Activated T-helper 1 cell treated with anti-CD3 and anti-CD28 coated beads, Interleukin-12 subunit alpha, Interleukin-12 subunit beta, Interleukin-2, Interleukin-4 antibody, amounts not matched to agents 30 ng/mL and 10 ng/mL and 1 ng/mL, durations not matched to agents 14 hours and 24 hours and 36 hours (primary cell): ENCODE measurements around the gene RSPH6A. TPM values are rescaled to one million over a fixed set of nuclear protein-coding genes. Genes with fewer than 3 reads are reported as not detected.
"Not testable (repeated sequence)": the region's sequence is repeated elsewhere in the genome, so short reads cannot be mapped to it uniquely, and the experiment has no call there.

Experiments
- DNase-seq: peaks from one replicate; pipeline ENCODE4 v3.0.0; 2021; ENCODE audit warnings: low spot score
- H3K27ac Mint-ChIP-seq: one replicate; pipeline ENCODE4 v1.8.0; 2021; ENCODE audit warnings: mild to moderate bottlenecking, mixed read lengths
- H3K27me3 Mint-ChIP-seq: one replicate; pipeline ENCODE4 v1.8.0; 2022; ENCODE audit warnings: mild to moderate bottlenecking, moderate library complexity, mixed read lengths; ENCODE audit not compliant: insufficient read depth
- H3K36me3 Mint-ChIP-seq: one replicate; pipeline ENCODE4 v1.8.0; 2021; ENCODE audit warnings: low read depth, mixed read lengths
- H3K4me1 Mint-ChIP-seq: one replicate; pipeline ENCODE4 v1.8.0; 2021; ENCODE audit warnings: low read depth, mixed read lengths
- H3K4me3 Mint-ChIP-seq: one replicate; pipeline ENCODE4 v1.8.0; 2021; ENCODE audit warnings: mild to moderate bottlenecking, moderate library complexity, mixed read lengths
- H3K9me3 Mint-ChIP-seq: one replicate; pipeline ENCODE4 v1.8.0; 2021; ENCODE audit warnings: mixed read lengths
- intact Hi-C: fragments of 100-400 bp; cut with micrococcal nuclease; formaldehyde crosslinking; loops from one replicate; pipeline ENCODE4 v1.15.1; 2024
- total RNA-seq: library from RNA; stranded (reverse); gene quantifications from 2 replicates; pipeline ENCODE4 v1.2.3, GENCODE V29; 2022

Gene RSPH6A
- total RNA-seq, 1 donor from 2014 or later: 0.29 TPM

GRCh38 chr19:45804959-45805230, 10.2 kb downstream of the RSPH6A start:
- DNase-seq: no peak
- no peak overlapping the region for H3K27ac Mint-ChIP-seq
- H3K4me1 Mint-ChIP-seq: peaks cover 7% of the 10 kb centered on the region
- peaks cover 14% of the 10 kb centered on the region for H3K27me3 Mint-ChIP-seq
- no peaks in the 10 kb centered on the region for H3K36me3 Mint-ChIP-seq
- intact Hi-C loops: no loop called here
- no peaks in the 10 kb centered on the region for H3K9me3 Mint-ChIP-seq
- H3K4me3 Mint-ChIP-seq: no peak overlapping the region

GRCh38 chr19:45804140-45804958, 10.8 kb downstream of the RSPH6A start:
- intact Hi-C loops: no loop called here
- DNase-seq: no peak
- no peak overlapping the region for H3K4me3 Mint-ChIP-seq
- H3K27ac Mint-ChIP-seq: no peak overlapping the region
- no peaks in the 10 kb centered on the region for H3K36me3 Mint-ChIP-seq
- H3K9me3 Mint-ChIP-seq: no peaks in the 10 kb centered on the region
- H3K27me3 Mint-ChIP-seq: peaks cover 14% of the 10 kb centered on the region
- H3K4me1 Mint-ChIP-seq: peaks cover 2% of the 10 kb centered on the region

GRCh38 chr19:45801603-45802175, 13.4 kb downstream of the RSPH6A start:
- Mint-ChIP-seq H3K36me3 (no peaks in the 10 kb centered on the region), H3K9me3 (no peaks in the 10 kb centered on the region), H3K4me1 (peaks cover 6% of the 10 kb centered on the region), H3K4me3 (no peak overlapping the region), H3K27ac (no peak overlapping the region), H3K27me3 (peaks cover 38% of the 10 kb centered on the region)
- DNase-seq: no peak
- intact Hi-C loops: no loop called here

GRCh38 chr19:45800070-45800553, 15.0 kb downstream of the RSPH6A start:
- intact Hi-C loops: no loop called here
- Mint-ChIP-seq H3K27ac (peak overlapping the region; percentile 7), H3K4me1 (peaks cover 6% of the 10 kb centered on the region), H3K4me3 (no peak overlapping the region), H3K36me3 (no peaks in the 10 kb centered on the region), H3K9me3 (no peaks in the 10 kb centered on the region), H3K27me3 (peaks cover 43% of the 10 kb centered on the region)
- DNase-seq: no peak

GRCh38 chr19:45799541-45799940, 15.6 kb downstream of the RSPH6A start:
- peaks cover 48% of the 10 kb centered on the region for H3K27me3 Mint-ChIP-seq

GRCh38 chr19:45798995-45799517, 16.1 kb downstream of the RSPH6A start:
- no peak overlapping the region for H3K4me3 Mint-ChIP-seq
- H3K27me3 Mint-ChIP-seq: peaks cover 49% of the 10 kb centered on the region
- intact Hi-C loops: loop anchor here (1.0 to 10.0 kb wide), 3 partner anchors 18 to 466 kb away; no protein-coding TSS in a partner anchor
- peak; percentile 33 for DNase-seq
- no peaks in the 10 kb centered on the region for H3K9me3 Mint-ChIP-seq
- H3K27ac Mint-ChIP-seq: no peak overlapping the region
- H3K4me1 Mint-ChIP-seq: peaks cover 7% of the 10 kb centered on the region
- no peaks in the 10 kb centered on the region for H3K36me3 Mint-ChIP-seq

More at GRCh38 chr19:45799541-45799940, 15.6 kb downstream of the RSPH6A start:
- H3K9me3 Mint-ChIP-seq, H3K4me1 Mint-ChIP-seq, H3K4me3 Mint-ChIP-seq, DNase-seq, H3K36me3 Mint-ChIP-seq: not testable (repeated sequence)
- intact Hi-C loops: loop anchor here (1.0 to 10.0 kb wide), 3 partner anchors 17 to 465 kb away; no protein-coding TSS in a partner anchor
- peak overlapping the region; percentile 7 for H3K27ac Mint-ChIP-seq

- Mint-ChIP-seq H3K4me1 (peaks cover 36% of the 10 kb centered on the region), H3K9me3 (no peaks in the 10 kb centered on the region), H3K27me3 (peaks cover 54% of the 10 kb centered on the region), H3K27ac (no peak overlapping the region), H3K4me3 (no peak overlapping the region), H3K36me3 (peaks cover 4% of the 10 kb centered on the region)
- intact Hi-C loops: loop anchor here (10.0 kb wide), 1 partner anchor 470 kb away; no protein-coding TSS in a partner anchor
- no peak for DNase-seq
These were observed 20.5 kb downstream of the RSPH6A start for GRCh38 chr19:45794627-45795026.

- DNase-seq: no peak
- Mint-ChIP-seq H3K9me3 (no peaks in the 10 kb centered on the region), H3K27me3 (peaks cover 55% of the 10 kb centered on the region), H3K27ac (peak overlapping the region; percentile 70), H3K4me1 (peaks cover 32% of the 10 kb centered on the region), H3K4me3 (peak overlapping the region; percentile 57), H3K36me3 (peaks cover 10% of the 10 kb centered on the region)
- intact Hi-C loops: loop anchor here (1.0 to 10.0 kb wide), 8 partner anchors 15 to 793 kb away; partner anchors contain the start of genes FBXO46, QPCTL, RELB and SYMPK
These were observed 21.2 kb downstream of the RSPH6A start for GRCh38 chr19:45793876-45794275.

- H3K4me3 Mint-ChIP-seq: peak overlapping the region; percentile 80
- H3K27ac Mint-ChIP-seq: peak overlapping the region; percentile 95
These were observed 21.9 kb downstream of the RSPH6A start for GRCh38 chr19:45793178-45793564.

GRCh38 chr19:45792470-45793177, 22.5 kb downstream of the RSPH6A start, which contains the start of gene DMWD:
Gene DMWD (minus strand): TSS chr19:45792845. CDS start chr19:45792756, 89 bp downstream.
- Mint-ChIP-seq H3K9me3 (no peaks in the 10 kb centered on the region), H3K27me3 (peaks cover 52% of the 10 kb centered on the region), H3K36me3 (peaks cover 20% of the 10 kb centered on the region), H3K4me1 (peaks cover 30% of the 10 kb centered on the region), H3K4me3 (peak within 1 kb of the TSS; percentile 89), H3K27ac (peak within 1 kb of the TSS; percentile 95)
- DNase-seq: peak; percentile 99
- intact Hi-C loops: loop anchor here (1.0 to 10.0 kb wide), 9 partner anchors 13 to 792 kb away; partner anchors contain the start of genes CCDC61, FBXO46, QPCTL and RELB

More at GRCh38 chr19:45793178-45793564, 21.9 kb downstream of the RSPH6A start:
- H3K36me3 Mint-ChIP-seq: peaks cover 17% of the 10 kb centered on the region
- DNase-seq: no peak
- no peaks in the 10 kb centered on the region for H3K9me3 Mint-ChIP-seq
- intact Hi-C loops: loop anchor here (1.0 to 10.0 kb wide), 8 partner anchors 14 to 792 kb away; partner anchors contain the start of genes FBXO46, QPCTL, RELB and SYMPK
- peaks cover 52% of the 10 kb centered on the region for H3K27me3 Mint-ChIP-seq
- H3K4me1 Mint-ChIP-seq: peaks cover 30% of the 10 kb centered on the region

GRCh38 chr19:45791744-45792469, 23.2 kb downstream of the RSPH6A start:
- peaks cover 30% of the 10 kb centered on the region for H3K4me1 Mint-ChIP-seq
- H3K27ac Mint-ChIP-seq: peak overlapping the region; percentile 84
- peaks cover 52% of the 10 kb centered on the region for H3K27me3 Mint-ChIP-seq
- H3K36me3 Mint-ChIP-seq: peaks cover 26% of the 10 kb centered on the region
- H3K4me3 Mint-ChIP-seq: peak overlapping the region; percentile 89
- no peak for DNase-seq
- intact Hi-C loops: loop anchor here (1.0 to 10.0 kb wide), 5 partner anchors 61 to 791 kb away; partner anchors contain the start of genes CCDC61, FBXO46, QPCTL and RELB
- H3K9me3 Mint-ChIP-seq: no peaks in the 10 kb centered on the region

- Mint-ChIP-seq H3K4me1 (peaks cover 30% of the 10 kb centered on the region), H3K36me3 (peaks cover 30% of the 10 kb centered on the region), H3K4me3 (peak overlapping the region; percentile 89), H3K27me3 (peaks cover 45% of the 10 kb centered on the region), H3K9me3 (no peaks in the 10 kb centered on the region), H3K27ac (peak overlapping the region; percentile 61)
- intact Hi-C loops: loop anchor here (10.0 kb wide), 1 partner anchor 474 kb away; no protein-coding TSS in a partner anchor
- DNase-seq: peak; percentile 52
These were observed 24.2 kb downstream of the RSPH6A start for GRCh38 chr19:45790942-45791341.
